ENCODE data around the gene DGKE. TPM values are rescaled to one million over a fixed set of nuclear protein-coding genes. Genes with fewer than 3 reads are reported as not detected.
A peak's percentile ranks its signal among the peaks of the same experiment; 100 is the strongest.

Gene DGKE
- total RNA-seq = 10 to 100 TPM in 1 of 2 donors, 1 to 10 TPM in 1; 7.3 to 10.5 TPM
- polyA plus RNA-seq (ENCODE audit: insufficient read length in 6 of 6) = 10 to 100 TPM in 5 of 6 donors, 1 to 10 TPM in 1; 9.2 to 14.7 (median 13.3) TPM
- long read RNA-seq, donor 1 = 0 reads
- long read RNA-seq, donor 2 = 0 reads
- long read RNA-seq, donor 3, full-length matches to known transcripts = 1 of 1 reads
- long read RNA-seq, donor 3, partial matches to known transcripts = 0 of 1 reads
- long read RNA-seq, donor 3, other reads (novel, unspliced or antisense) = 0 of 1 reads
- long read RNA-seq, donor 4, partial matches to known transcripts = 1 of 2 reads
- long read RNA-seq, donor 4, other reads (novel, unspliced or antisense) = 0 of 2 reads
- long read RNA-seq, donor 5, full-length matches to known transcripts = 3 of 3 reads
- long read RNA-seq, donor 5, partial matches to known transcripts = 0 of 3 reads
- long read RNA-seq, donor 5, other reads (novel, unspliced or antisense) = 0 of 3 reads
- long read RNA-seq, donor 6 = 0 reads
- long read RNA-seq, donor 7 = 0 reads
- long read RNA-seq, donor 8, partial matches to known transcripts = 0 of 1 reads
- long read RNA-seq, donor 8, other reads (novel, unspliced or antisense) = 0 of 1 reads
- long read RNA-seq, donor 9 = 0 reads
- long read RNA-seq, donor 10, partial matches to known transcripts = 0 of 2 reads
- long read RNA-seq, donor 10, other reads (novel, unspliced or antisense) = 0 of 2 reads
- long read RNA-seq, donor 11 = 0 reads
- long read RNA-seq, donor 12, partial matches to known transcripts = 0 of 1 reads
- long read RNA-seq, donor 12, other reads (novel, unspliced or antisense) = 0 of 1 reads

DNA sequence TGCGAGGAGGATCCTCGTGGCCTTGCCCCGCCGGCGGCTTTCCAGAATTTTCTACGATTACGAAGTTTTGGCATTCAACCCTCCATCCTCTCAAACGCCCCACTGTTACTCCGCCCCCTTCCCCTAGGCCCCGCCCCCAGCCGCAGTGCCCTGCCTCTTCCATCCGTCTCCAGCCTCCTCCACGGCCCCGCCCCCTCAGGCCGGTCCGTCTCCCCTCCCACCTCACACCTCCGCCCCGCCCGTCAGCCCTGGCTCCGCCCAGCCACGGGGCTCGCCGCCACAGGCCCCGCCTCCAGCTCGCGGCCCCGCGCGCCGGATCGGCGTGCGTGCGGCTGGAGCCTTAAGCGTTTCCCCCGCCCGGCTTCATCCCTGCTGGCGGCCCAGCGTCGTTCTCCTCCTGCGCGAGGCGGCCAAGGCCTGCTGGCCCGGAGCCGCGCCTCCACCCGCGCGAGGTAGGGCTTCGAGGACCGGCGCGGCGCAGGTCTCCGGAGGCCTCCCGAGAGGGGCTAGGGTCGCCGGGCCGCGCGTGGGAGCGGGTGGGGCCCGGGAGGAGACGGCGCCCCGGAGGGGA lies at the start of gene DGKE, which contains the start of gene C17orf67:
TSS of gene DGKE (plus strand) at position 343 of the 571 bp plus-strand sequence. CDS start 645 bp downstream, outside the sequence.
TSS of gene C17orf67 (minus strand) at position 112 of the 571 bp plus-strand sequence. CDS start 18,110 bp downstream, outside the sequence.
- TF ChIP-seq, protein P1, sequence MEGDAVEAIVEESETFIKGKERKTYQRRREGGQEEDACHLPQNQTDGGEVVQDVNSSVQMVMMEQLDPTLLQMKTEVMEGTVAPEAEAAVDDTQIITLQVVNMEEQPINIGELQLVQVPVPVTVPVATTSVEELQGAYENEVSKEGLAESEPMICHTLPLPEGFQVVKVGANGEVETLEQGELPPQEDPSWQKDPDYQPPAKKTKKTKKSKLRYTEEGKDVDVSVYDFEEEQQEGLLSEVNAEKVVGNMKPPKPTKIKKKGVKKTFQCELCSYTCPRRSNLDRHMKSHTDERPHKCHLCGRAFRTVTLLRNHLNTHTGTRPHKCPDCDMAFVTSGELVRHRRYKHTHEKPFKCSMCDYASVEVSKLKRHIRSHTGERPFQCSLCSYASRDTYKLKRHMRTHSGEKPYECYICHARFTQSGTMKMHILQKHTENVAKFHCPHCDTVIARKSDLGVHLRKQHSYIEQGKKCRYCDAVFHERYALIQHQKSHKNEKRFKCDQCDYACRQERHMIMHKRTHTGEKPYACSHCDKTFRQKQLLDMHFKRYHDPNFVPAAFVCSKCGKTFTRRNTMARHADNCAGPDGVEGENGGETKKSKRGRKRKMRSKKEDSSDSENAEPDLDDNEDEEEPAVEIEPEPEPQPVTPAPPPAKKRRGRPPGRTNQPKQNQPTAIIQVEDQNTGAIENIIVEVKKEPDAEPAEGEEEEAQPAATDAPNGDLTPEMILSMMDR (IDR thresholded peaks at IDR 0.05) = no peak
- intact Hi-C loops (cut with DNase I) = no loop called here
- peak; percentile 91 to 100 (median 98) for DNase-seq

DNA sequence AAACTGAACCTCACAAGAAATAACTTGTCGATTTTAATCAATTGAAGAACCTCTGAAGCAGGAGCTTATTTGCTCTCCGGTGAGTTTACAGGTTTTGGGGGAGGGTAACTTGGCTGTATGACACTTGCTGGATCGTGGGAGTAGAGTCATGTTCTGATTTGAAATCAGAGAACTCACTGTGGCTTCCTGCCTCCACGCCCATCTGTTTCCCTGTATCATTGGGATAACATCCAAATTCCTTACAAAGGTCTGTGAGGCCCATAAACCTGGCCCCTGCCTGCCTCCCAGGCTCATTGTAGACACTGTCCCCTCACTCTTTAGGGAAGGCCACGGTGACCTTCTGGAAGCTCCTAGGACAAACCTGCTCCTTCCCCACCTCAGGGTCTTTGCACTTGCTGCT lies 48.5 kb upstream of the DGKE start:
- DNase-seq (no peak), ATAC-seq (no peak)
- Histone ChIP-seq H3K4me3 (no peak overlapping the region), H3K27ac (no peak overlapping the region), H3K27me3 (peaks cover 0 to 11% of the 10 kb centered on the region in 2 donors), H3K9me3 (no peaks in the 10 kb centered on the region), H3K4me1 (peaks cover 0 to 19% of the 10 kb centered on the region in 2 donors), H3K36me3 (no peaks in the 10 kb centered on the region)
- intact Hi-C loops (cut with DNase I) = loop anchor here in 1 of 2 donors (10.0 kb wide), 1 partner anchor 191 kb away; the partner anchor contains the start of gene NOG
- TF ChIP-seq, protein P1 (IDR thresholded peaks at IDR 0.05) = no peak

More for the DNA sequence above, at the start of gene DGKE, which contains the start of gene C17orf67:
- peak within 1 kb of the TSS; percentile 82 to 93 for H3K27ac ChIP-seq
- no peaks in the 10 kb centered on the region for H3K9me3 ChIP-seq
- H3K36me3 ChIP-seq = peaks cover 0 to 6% of the 10 kb centered on the region in 2 donors
- H3K27me3 ChIP-seq = peaks cover 0 to 11% of the 10 kb centered on the region in 2 donors
- peaks cover 8 to 52% of the 10 kb centered on the region in 2 donors for H3K4me1 ChIP-seq
- ATAC-seq = peak; percentile 98
- H3K4me3 ChIP-seq = peak within 1 kb of the TSS; percentile 83

DNA sequence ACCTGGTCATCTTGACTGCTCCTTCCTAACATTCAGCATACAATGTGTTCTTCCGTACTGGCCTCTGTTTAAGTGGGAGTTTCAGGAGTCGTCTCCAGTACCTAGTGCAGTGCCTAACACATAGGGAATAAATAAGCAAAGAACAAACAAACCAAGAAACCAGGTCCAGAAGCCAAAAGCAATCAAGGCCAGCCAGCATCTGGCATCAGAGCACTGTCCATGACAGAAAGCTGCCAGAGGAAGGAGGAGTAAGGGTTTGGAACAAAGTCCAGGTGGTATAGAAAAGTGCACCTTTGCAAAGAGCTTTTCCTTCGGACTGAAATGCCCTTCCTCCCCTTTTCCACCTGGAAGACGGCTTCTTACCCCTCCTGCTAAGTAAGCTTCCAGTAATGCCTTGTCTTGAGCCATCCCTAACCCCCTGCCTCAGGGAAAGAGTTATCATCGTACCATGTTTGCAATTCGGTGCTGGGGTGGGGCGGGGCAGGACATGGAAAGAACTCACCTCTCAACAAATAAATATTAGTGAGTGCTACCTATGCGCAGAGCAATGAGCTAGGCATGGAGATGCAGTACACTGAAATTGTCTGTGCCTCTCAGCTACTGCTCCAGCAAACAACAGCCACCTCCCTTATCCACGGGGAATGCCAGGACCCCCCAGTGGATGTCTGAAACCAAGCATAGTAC lies 47.8 kb upstream of the DGKE start:
- ATAC-seq = no peak
- peaks cover 0 to 13% of the 10 kb centered on the region in 2 donors for H3K4me1 ChIP-seq

DNA sequence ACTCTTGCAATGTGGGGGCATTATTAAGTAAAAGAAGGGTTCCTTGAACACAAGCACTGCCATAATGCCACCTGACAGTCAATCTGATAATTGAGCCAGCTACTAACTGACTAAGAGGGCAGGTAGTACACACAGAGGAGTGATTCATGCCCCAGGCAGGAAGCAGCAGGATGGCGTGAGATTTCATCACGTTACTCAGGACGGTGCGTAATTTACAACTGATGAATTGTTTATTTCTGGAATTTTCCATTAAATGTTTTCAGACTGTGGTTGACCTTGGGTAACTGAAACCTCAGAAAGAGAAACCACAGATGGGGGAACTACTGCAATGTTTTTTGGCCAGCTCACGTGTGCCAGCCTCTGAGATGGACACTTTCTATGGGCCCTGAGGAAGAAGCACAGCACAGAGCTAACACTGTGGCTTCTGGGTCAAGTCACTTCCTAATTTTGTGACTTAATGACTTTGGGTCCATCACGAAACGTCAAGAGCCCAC lies 46.9 kb upstream of the DGKE start:
- Histone ChIP-seq H3K4me1 (peaks cover 0 to 13% of the 10 kb centered on the region in 2 donors), H3K4me3 (no peak overlapping the region), H3K27me3 (no peaks in the 10 kb centered on the region), H3K27ac (no peak overlapping the region), H3K36me3 (no peaks in the 10 kb centered on the region), H3K9me3 (no peaks in the 10 kb centered on the region)
- DNase-seq (peak in 1 of 4 donors; percentile 63), ATAC-seq (peak; percentile 78)
- intact Hi-C loops (cut with DNase I) = loop anchor here in 1 of 2 donors (10.0 kb wide), 1 partner anchor 192 kb away; the partner anchor contains the start of gene NOG
- TF ChIP-seq, protein P1 (IDR thresholded peaks at IDR 0.05) = no peak

More for the DNA sequence above, 47.8 kb upstream of the DGKE start:
- intact Hi-C loops (cut with DNase I) = loop anchor here in 1 of 2 donors (10.0 kb wide), 1 partner anchor 191 kb away; the partner anchor contains the start of gene NOG
- H3K9me3 ChIP-seq = no peaks in the 10 kb centered on the region
- H3K36me3 ChIP-seq = no peaks in the 10 kb centered on the region
- DNase-seq = no peak
- TF ChIP-seq, protein P1 (IDR thresholded peaks at IDR 0.05) = no peak
- no peak overlapping the region for H3K27ac ChIP-seq
- peaks cover 0 to 4% of the 10 kb centered on the region in 2 donors for H3K27me3 ChIP-seq
- H3K4me3 ChIP-seq = no peak overlapping the region
